GM10266 (cell line): Measurements from ENCODE around the gene PLEKHA5.
"Not testable (repeated sequence)": the region's sequence is repeated elsewhere in the genome, so short reads cannot be mapped to it uniquely, and the experiment has no call there.

Source experiments
- DNase-seq: peaks from one replicate; pipeline ENCODE4 v3.0.0; 2012; ENCODE audit errors: extremely low spot score
- TF ChIP-seq, protein P1 (sequence below): IDR thresholded peaks from 2 replicates; pipeline ENCODE4 v1.5.1; 2012; ENCODE audit warnings: mild to moderate bottlenecking, low read depth; ENCODE audit not compliant: control insufficient read depth, insufficient read depth; ENCODE audit errors: missing control alignments

The PLEKHA5 gene

DNA sequence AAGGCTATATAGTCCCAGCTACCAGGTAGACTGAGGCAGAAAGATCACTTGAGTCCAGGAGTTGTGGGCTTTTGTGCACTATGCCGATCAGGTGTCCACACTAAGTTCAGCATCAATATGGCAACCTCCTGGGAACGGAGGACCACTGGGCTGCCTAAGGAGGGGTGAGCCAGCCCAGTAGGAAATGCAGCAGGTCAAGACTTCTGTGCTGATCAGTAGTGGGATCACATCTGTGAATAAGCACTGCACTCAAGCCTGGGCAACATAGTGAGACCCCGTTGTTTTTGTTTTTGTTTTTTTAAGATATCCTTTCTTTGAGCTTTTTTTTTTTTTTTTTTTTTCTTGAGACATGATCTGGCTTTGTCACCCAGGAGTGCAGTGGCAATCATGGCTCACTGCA is 174.0 kb downstream of the PLEKHA5 start:
- TF ChIP-seq, protein P1, sequence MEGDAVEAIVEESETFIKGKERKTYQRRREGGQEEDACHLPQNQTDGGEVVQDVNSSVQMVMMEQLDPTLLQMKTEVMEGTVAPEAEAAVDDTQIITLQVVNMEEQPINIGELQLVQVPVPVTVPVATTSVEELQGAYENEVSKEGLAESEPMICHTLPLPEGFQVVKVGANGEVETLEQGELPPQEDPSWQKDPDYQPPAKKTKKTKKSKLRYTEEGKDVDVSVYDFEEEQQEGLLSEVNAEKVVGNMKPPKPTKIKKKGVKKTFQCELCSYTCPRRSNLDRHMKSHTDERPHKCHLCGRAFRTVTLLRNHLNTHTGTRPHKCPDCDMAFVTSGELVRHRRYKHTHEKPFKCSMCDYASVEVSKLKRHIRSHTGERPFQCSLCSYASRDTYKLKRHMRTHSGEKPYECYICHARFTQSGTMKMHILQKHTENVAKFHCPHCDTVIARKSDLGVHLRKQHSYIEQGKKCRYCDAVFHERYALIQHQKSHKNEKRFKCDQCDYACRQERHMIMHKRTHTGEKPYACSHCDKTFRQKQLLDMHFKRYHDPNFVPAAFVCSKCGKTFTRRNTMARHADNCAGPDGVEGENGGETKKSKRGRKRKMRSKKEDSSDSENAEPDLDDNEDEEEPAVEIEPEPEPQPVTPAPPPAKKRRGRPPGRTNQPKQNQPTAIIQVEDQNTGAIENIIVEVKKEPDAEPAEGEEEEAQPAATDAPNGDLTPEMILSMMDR = no peak

DNA sequence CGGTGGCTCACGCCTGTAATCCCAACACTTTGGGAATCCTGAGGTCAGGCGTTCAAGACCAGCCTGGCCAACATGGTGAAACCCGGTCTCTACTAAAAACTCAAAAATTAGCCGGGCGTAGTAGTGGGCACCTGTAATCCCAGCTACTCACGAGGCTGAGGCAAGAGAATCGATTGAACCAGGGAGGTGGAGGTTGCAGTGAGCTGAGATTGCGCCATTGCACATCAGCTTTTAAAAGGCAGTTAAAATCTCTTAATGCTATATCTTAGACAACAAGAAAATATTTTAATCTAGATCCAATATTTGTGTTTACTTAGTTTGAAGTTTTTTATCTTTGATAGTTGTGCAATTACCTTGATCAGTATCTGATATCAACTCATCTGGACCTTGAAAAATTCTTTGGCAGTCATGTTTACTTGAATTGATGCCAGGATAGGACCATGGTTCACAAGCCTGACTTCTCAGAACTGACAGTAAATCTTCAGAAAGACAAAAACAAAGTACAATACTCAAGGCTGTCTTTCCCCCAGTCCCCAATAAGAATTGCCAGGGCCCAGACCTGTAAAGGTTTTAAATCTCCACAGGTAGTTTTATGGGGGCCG is 174.7 kb downstream of the PLEKHA5 start:
- DNase-seq = no peak
- TF ChIP-seq, protein P1 = no peak

More for the DNA sequence above, 174.0 kb downstream of the PLEKHA5 start:
- DNase-seq = no peak

DNA sequence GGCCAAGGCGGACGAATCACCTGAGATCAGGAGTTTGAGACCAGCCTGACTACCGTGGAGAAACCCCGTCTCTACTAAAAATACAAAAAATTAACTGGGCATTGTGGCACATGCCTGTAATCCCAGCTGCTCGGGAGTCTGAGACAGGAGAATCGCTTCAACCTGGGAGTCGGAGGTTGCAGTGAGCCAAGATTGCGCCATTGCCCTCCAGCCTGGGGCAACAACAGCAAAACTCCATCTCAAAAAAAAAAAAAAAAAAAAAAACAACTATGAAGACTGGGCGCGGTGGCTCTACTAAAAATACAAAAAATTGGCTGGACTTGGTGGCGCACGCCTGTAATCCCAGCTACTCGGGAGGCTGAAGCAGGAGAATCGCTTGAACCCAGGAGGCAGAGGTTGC is 176.1 kb downstream of the PLEKHA5 start:
- DNase-seq = not testable (repeated sequence)

DNA sequence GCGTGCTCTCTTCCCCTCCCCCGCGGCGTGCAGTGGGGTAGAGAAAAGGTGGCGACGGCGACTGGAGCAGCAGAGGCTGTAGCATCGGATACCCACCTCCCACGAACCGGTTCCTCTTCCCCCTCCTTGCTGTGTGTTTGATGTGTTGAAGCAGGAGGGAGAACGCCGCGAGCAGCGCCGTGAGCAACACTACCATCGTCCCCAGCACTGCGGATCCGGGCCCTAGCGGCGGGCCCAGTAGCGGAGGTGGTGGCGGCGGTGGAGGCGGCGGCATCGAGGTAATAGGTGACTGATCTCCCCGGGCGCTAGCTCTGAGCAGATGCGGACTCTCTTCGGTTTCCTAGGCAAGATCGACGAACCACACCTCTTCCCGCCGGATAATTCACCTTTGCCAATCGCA is 176.8 kb downstream of the PLEKHA5 start:
- DNase-seq = no peak
- TF ChIP-seq, protein P1 = no peak

DNA sequence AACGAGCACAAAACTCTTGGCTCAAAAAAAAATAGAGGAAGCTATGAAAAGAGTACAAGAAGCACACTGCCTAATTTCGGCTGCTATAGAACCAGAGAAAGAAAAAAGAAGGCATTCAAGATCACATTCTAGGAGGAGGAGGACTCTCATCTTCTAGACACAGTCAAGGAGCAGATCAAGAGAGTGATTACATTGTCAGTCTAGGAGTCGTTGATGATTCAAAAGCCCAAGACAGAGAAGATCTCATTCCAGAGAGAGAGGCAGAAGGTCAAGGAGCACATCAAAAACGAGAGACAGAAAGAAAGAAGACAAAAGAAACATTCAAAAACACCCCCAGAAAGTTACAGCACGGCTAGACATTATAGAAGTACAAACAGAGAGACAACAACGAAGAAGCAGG is 177.9 kb downstream of the PLEKHA5 start:
- TF ChIP-seq, protein P1 = no peak
- DNase-seq = no peak

DNA sequence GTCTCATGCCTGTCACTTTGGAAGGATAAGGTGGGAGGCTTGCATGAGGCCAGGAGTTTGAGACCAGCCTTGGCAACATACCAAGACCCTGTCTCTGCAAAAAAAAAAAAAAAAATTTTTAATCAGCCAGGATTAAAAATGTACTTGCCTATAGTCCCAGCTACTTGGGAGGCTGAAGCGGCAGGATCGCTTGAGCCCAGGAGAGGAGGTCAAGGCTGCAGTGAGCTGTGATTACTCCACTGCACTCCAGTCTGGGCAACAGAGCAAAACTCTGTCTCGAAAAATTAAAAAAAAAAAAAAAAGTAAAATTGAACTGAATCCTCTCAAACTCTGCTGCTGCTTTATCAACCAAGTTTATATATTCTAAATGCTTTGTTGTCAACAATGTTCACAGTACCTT is 181.6 kb downstream of the PLEKHA5 start:
- TF ChIP-seq, protein P1 = no peak

DNA sequence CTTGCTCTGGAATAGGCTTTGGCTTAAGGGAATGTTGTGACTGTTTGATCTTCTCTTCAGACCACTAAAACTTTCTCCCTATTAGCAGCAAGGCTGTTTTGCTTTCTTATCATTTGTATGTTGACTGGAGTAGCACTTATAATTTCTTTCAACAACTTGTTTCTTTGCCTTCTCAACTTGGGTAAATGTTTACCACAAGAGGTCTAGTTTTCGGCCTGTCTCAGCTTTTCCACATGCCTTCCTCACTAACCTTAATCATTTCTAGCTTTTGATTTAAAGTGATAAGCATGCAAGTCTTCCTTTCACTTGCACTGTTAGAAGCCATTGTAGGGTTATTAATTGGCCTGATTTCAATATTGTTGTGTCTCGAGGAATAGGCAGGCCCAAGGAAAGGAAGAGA is 183.1 kb downstream of the PLEKHA5 start:
- TF ChIP-seq, protein P1 = no peak
- DNase-seq = no peak

More for the DNA sequence above, 181.6 kb downstream of the PLEKHA5 start:
- no peak for DNase-seq

DNA sequence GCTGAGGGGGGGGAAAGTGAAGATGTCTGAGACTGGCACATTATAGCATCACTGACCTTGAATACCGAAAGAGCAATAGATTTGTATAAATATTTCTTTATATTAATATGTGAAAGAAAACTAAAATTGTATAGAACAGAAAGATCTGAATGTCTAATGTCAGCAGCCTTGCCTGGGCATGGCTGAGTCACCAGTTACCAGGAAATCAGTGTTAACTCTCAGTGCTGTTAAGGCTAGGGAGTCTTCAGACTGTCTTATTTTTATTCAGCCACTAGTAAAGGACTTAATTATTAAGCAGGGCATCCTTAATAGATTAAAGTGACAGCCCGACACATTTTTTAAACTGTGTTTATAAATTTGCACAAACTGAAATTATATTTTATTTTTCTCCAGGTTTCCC is 186.9 kb downstream of the PLEKHA5 start:
- no peak for DNase-seq
- TF ChIP-seq, protein P1 = no peak
